COLO668 (cell line): ENCODE results near the gene MAB21L2.
A peak's percentile ranks its signal among the peaks of the same experiment; 100 is the strongest.

Experiments used
- DNase-seq: peaks from one replicate; lab custom pipeline; 2025; ENCODE audit not compliant: unreplicated experiment; lab: John Stamatoyannopoulos, UW

Gene MAB21L2

GRCh38 chr4:150574678-150575077 lies 7.3 kb upstream of the MAB21L2 start:
- no peak for DNase-seq

GRCh38 chr4:150577796-150578195 lies 4.2 kb upstream of the MAB21L2 start:
- DNase-seq: no peak

GRCh38 chr4:150578745-150579501 lies 3.0 kb upstream of the MAB21L2 start:
- no peak for DNase-seq

- DNase-seq: no peak
Measured at GRCh38 chr4:150579551-150580234, 2.3 kb upstream of the MAB21L2 start.

- DNase-seq: no peak
Measured at GRCh38 chr4:150580306-150580705, 1.6 kb upstream of the MAB21L2 start.

GRCh38 chr4:150581056-150581605 lies 820 bp upstream of the MAB21L2 start:
- DNase-seq: no peak

- DNase-seq: no peak
Measured at GRCh38 chr4:150581641-150582051, 305 bp upstream of the MAB21L2 start.

GRCh38 chr4:150582873-150583286 lies 929 bp downstream of the MAB21L2 start:
- DNase-seq: no peak

- no peak for DNase-seq
Measured at GRCh38 chr4:150583287-150584110, 1.5 kb downstream of the MAB21L2 start.

GRCh38 chr4:150584111-150584915 lies 2.4 kb downstream of the MAB21L2 start:
- no peak for DNase-seq

GRCh38 chr4:150585611-150586010 lies 3.7 kb downstream of the MAB21L2 start:
- DNase-seq: no peak

GRCh38 chr4:150586162-150586810 lies 4.3 kb downstream of the MAB21L2 start:
- DNase-seq: no peak

GRCh38 chr4:150588316-150588715 lies 6.4 kb downstream of the MAB21L2 start:
- DNase-seq: no peak

GRCh38 chr4:150589157-150589556 lies 7.2 kb downstream of the MAB21L2 start:
- DNase-seq: no peak

GRCh38 chr4:150590631-150591030 lies 8.7 kb downstream of the MAB21L2 start:
- DNase-seq: no peak

GRCh38 chr4:150591406-150591805 lies 9.5 kb downstream of the MAB21L2 start:
- DNase-seq: peak; percentile 22

GRCh38 chr4:150591904-150592303 lies 10.0 kb downstream of the MAB21L2 start:
- no peak for DNase-seq

GRCh38 chr4:150593996-150594395 lies 12.0 kb downstream of the MAB21L2 start:
- no peak for DNase-seq

GRCh38 chr4:150598909-150599308 lies 17.0 kb downstream of the MAB21L2 start:
- DNase-seq: no peak

- no peak for DNase-seq
Measured at GRCh38 chr4:150599547-150599946, 17.6 kb downstream of the MAB21L2 start.
